Cardiac muscle cell (in vitro differentiated cells and primary cell): ENCODE results near the gene CDH10. TPM values are rescaled to one million over a fixed set of nuclear protein-coding genes. Genes with fewer than 3 reads are reported as not detected.
A peak's percentile ranks its signal among the peaks of the same experiment; 100 is the strongest.

Source experiments
- DNase-seq, 2 donors: peaks; one replicate each; pipeline versions ENCODE4 v3.0.0 to v3.0.0-alpha.2; 2010 to 2017; ENCODE audit warnings: low read depth in 1 of 2, low spot score in 1 of 2
- H3K27ac ChIP-seq: fragments of 200-600 bp; sonication (generic); 2 replicates; pipeline ENCODE4 v1.5.1; 2016
- H3K27me3 ChIP-seq: fragments of 200-600 bp; sonication (generic); 2 replicates; pipeline ENCODE4 v1.6.0; 2016; ENCODE audit warnings: control low read depth
- H3K36me3 ChIP-seq: fragments of 200-600 bp; sonication (generic); 2 replicates; pipeline ENCODE4 v1.5.1; 2016; ENCODE audit warnings: control low read depth
- H3K4me1 ChIP-seq: fragments of 200-600 bp; sonication (generic); 2 replicates; pipeline ENCODE4 v1.8.1; 2017; ENCODE audit warnings: low read depth, mild to moderate bottlenecking, mixed run types
- H3K4me3 ChIP-seq: fragments of 200-600 bp; sonication (generic); 2 replicates; pipeline ENCODE4 v1.5.1; 2016; ENCODE audit warnings: mild to moderate bottlenecking
- H3K9me3 ChIP-seq: fragments of 200-600 bp; sonication (generic); 2 replicates; pipeline ENCODE4 v1.5.1; 2017; ENCODE audit warnings: low read depth, mild to moderate bottlenecking, control low read depth
- polyA plus RNA-seq: library from polyadenylated mRNA; unstranded; fragments of >200 nt; fragmentation: Nextera tagmentation; extraction: Ambion mirVana; gene quantifications from 2 replicates; pipeline ENCODE4 v1.2.1, GENCODE V29; 2016
- total RNA-seq: library from RNA; depleted of rRNA; stranded (reverse); fragments of >200 nt; gene quantifications from 2 replicates; pipeline ENCODE4 v1.2.3, GENCODE V29; 2016
- TF ChIP-seq, protein P1 (sequence below): IDR thresholded peaks from 2 replicates; pipeline ENCODE4 v1.5.1; 2012; ENCODE audit warnings: low read depth, mild to moderate bottlenecking, low read length

CDH10 gene
- total and polyA plus RNA-seq, 2 experiments from 2014 or later = 1.6 to 1.9 TPM

- H3K4me3 ChIP-seq = no peak overlapping the region
- TF ChIP-seq, protein P1, sequence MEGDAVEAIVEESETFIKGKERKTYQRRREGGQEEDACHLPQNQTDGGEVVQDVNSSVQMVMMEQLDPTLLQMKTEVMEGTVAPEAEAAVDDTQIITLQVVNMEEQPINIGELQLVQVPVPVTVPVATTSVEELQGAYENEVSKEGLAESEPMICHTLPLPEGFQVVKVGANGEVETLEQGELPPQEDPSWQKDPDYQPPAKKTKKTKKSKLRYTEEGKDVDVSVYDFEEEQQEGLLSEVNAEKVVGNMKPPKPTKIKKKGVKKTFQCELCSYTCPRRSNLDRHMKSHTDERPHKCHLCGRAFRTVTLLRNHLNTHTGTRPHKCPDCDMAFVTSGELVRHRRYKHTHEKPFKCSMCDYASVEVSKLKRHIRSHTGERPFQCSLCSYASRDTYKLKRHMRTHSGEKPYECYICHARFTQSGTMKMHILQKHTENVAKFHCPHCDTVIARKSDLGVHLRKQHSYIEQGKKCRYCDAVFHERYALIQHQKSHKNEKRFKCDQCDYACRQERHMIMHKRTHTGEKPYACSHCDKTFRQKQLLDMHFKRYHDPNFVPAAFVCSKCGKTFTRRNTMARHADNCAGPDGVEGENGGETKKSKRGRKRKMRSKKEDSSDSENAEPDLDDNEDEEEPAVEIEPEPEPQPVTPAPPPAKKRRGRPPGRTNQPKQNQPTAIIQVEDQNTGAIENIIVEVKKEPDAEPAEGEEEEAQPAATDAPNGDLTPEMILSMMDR = no peak
- no peaks in the 10 kb centered on the region for H3K36me3 ChIP-seq
- no peak overlapping the region for H3K27ac ChIP-seq
- no peak for DNase-seq
- peaks cover 3% of the 10 kb centered on the region for H3K4me1 ChIP-seq
- H3K27me3 ChIP-seq = no peaks in the 10 kb centered on the region
- H3K9me3 ChIP-seq = no peaks in the 10 kb centered on the region
Observed at GRCh38 chr5:24635209-24635608, 9.6 kb downstream of the CDH10 start.

- peak; percentile 43 to 63 for DNase-seq
- TF ChIP-seq, protein P1 = peak; percentile 49
- no peaks in the 10 kb centered on the region for H3K36me3 ChIP-seq
- no peaks in the 10 kb centered on the region for H3K9me3 ChIP-seq
- no peak overlapping the region for H3K27ac ChIP-seq
- H3K4me3 ChIP-seq = no peak overlapping the region
- H3K4me1 ChIP-seq = peaks cover 3% of the 10 kb centered on the region
- H3K27me3 ChIP-seq = no peaks in the 10 kb centered on the region
Observed at GRCh38 chr5:24633715-24634325, 11.0 kb downstream of the CDH10 start.

- H3K27me3 ChIP-seq = no peaks in the 10 kb centered on the region
- H3K4me1 ChIP-seq = peaks cover 3% of the 10 kb centered on the region
- no peaks in the 10 kb centered on the region for H3K36me3 ChIP-seq
- TF ChIP-seq, protein P1 = no peak
- no peak overlapping the region for H3K27ac ChIP-seq
- no peak overlapping the region for H3K4me3 ChIP-seq
- H3K9me3 ChIP-seq = no peaks in the 10 kb centered on the region
- no peak for DNase-seq
Observed at GRCh38 chr5:24632353-24632752, 12.4 kb downstream of the CDH10 start.

GRCh38 chr5:24630918-24631317, 13.9 kb downstream of the CDH10 start:
- TF ChIP-seq, protein P1 = no peak
- no peak overlapping the region for H3K4me3 ChIP-seq
- no peaks in the 10 kb centered on the region for H3K9me3 ChIP-seq
- no peaks in the 10 kb centered on the region for H3K36me3 ChIP-seq
- DNase-seq = no peak
- no peak overlapping the region for H3K27ac ChIP-seq
- no peaks in the 10 kb centered on the region for H3K27me3 ChIP-seq
- H3K4me1 ChIP-seq = no peaks in the 10 kb centered on the region

DNA sequence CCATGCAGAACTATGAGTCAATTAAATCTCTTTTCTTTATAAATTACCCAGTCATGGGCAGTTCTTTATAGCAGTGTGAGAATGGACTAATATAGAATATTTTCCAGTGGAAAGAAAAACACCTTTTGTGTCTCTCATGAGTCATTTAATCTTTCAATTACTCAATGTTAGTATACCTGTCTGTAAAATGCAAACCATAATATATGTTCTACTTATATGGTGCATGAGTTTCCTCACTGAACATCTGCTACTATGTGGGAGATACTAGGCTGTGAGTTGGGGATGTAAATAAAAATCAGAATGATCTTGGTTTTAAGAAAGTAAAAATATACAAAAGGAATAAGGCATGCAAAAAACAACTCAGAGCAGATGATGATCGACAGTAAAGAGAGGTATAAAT, 15.0 kb downstream of the CDH10 start:
- no peaks in the 10 kb centered on the region for H3K4me1 ChIP-seq
- H3K4me3 ChIP-seq = no peak overlapping the region
- no peak overlapping the region for H3K27ac ChIP-seq
- TF ChIP-seq, protein P1 = no peak
- no peaks in the 10 kb centered on the region for H3K9me3 ChIP-seq
- H3K36me3 ChIP-seq = no peaks in the 10 kb centered on the region
- DNase-seq = no peak
- H3K27me3 ChIP-seq = no peaks in the 10 kb centered on the region

DNA sequence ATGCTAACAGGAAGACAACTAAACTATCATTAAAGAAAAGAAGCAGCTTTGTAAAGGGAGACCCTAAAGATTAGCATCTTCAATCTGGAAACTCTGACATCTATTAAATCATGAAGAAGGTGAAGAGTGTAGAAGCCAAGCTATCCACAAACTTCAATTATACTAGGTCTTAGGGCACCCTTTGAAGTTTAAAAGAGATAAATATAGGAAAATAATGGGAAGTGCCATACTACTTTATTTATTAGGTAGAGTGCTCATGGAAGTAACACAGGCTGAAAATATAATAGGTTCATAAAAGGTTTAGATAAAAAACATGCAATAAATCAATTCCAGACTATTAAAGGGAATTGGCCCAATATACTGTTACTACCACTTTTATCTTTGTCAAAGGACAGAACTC, 19.9 kb downstream of the CDH10 start:
- no peak for DNase-seq
- H3K36me3 ChIP-seq = no peaks in the 10 kb centered on the region
- peaks cover 4% of the 10 kb centered on the region for H3K4me1 ChIP-seq
- H3K27ac ChIP-seq = no peak overlapping the region
- H3K9me3 ChIP-seq = no peaks in the 10 kb centered on the region
- no peak overlapping the region for H3K4me3 ChIP-seq
- H3K27me3 ChIP-seq = no peaks in the 10 kb centered on the region
- TF ChIP-seq, protein P1 = no peak
